ENCODE results near the gene DOCK9. TPM values are rescaled to one million over a fixed set of nuclear protein-coding genes. Genes with fewer than 3 reads are reported as not detected.

DOCK9 gene
- total and polyA plus RNA-seq, 2 experiments from 2014 or later: 8.5 to 57.7 TPM

GRCh38 chr13:98923641-98924397 lies 54.0 kb downstream of the DOCK9 start:
- DNase-seq (ENCODE audit: low spot score) (no peak), ATAC-seq (no peak)
- no peak overlapping the region for H3K4me3 Mint-ChIP-seq
- no peaks in the 10 kb centered on the region for H3K9me3 Mint-ChIP-seq
- Histone ChIP-seq H3K27ac (ENCODE audit: low read depth) (no peak overlapping the region), H3K9me2 (ENCODE audit: insufficient read depth) (no peaks in the 10 kb centered on the region), H2AFZ (no peak overlapping the region), H3K4me1 (ENCODE audit: insufficient read depth) (peaks cover 7% of the 10 kb centered on the region), H3K4me3 (no peak overlapping the region), H3K36me3 (ENCODE audit: insufficient read depth) (no peaks in the 10 kb centered on the region), H3F3A (replicated peaks; ENCODE audit: low read depth) (no peaks in the 10 kb centered on the region), H3K79me2 (replicated peaks; ENCODE audit: insufficient read depth) (no peaks in the 10 kb centered on the region), H3K27me3 (ENCODE audit: insufficient read depth) (no peaks in the 10 kb centered on the region), H4K20me1 (replicated peaks; ENCODE audit: insufficient read depth) (no peaks in the 10 kb centered on the region), H3K4me2 (no peak overlapping the region)
- TF ChIP-seq, protein P1, sequence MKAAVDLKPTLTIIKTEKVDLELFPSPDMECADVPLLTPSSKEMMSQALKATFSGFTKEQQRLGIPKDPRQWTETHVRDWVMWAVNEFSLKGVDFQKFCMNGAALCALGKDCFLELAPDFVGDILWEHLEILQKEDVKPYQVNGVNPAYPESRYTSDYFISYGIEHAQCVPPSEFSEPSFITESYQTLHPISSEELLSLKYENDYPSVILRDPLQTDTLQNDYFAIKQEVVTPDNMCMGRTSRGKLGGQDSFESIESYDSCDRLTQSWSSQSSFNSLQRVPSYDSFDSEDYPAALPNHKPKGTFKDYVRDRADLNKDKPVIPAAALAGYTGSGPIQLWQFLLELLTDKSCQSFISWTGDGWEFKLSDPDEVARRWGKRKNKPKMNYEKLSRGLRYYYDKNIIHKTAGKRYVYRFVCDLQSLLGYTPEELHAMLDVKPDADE (IDR thresholded peaks at IDR 0.05): no peak
- TF ChIP-seq EZH2 (IDR thresholded peaks at IDR 0.05; ENCODE audit: low read depth, unreplicated experiment): no peak
- no peak for TF ChIP-seq NANOG (IDR thresholded peaks at IDR 0.05; ENCODE audit: borderline replicate concordance)
- TF ChIP-seq JUNB (IDR thresholded peaks at IDR 0.05; ENCODE audit: unreplicated experiment): no peak
- no peak for TF ChIP-seq EZH2phosphoT487 (IDR thresholded peaks at IDR 0.05; ENCODE audit: unreplicated experiment)
- no peak for TF ChIP-seq ZNF114 (CRISPR knock-in tag; IDR thresholded peaks at IDR 0.05)
- no peak for TF ChIP-seq CREB1 (CRISPR knock-in tag; IDR thresholded peaks at IDR 0.05; ENCODE audit: low read depth)
- no peak for TF ChIP-seq REST (IDR thresholded peaks at IDR 0.05; ENCODE audit: unreplicated experiment)
- TF ChIP-seq, protein P2, sequence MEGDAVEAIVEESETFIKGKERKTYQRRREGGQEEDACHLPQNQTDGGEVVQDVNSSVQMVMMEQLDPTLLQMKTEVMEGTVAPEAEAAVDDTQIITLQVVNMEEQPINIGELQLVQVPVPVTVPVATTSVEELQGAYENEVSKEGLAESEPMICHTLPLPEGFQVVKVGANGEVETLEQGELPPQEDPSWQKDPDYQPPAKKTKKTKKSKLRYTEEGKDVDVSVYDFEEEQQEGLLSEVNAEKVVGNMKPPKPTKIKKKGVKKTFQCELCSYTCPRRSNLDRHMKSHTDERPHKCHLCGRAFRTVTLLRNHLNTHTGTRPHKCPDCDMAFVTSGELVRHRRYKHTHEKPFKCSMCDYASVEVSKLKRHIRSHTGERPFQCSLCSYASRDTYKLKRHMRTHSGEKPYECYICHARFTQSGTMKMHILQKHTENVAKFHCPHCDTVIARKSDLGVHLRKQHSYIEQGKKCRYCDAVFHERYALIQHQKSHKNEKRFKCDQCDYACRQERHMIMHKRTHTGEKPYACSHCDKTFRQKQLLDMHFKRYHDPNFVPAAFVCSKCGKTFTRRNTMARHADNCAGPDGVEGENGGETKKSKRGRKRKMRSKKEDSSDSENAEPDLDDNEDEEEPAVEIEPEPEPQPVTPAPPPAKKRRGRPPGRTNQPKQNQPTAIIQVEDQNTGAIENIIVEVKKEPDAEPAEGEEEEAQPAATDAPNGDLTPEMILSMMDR (conservative IDR thresholded peaks at IDR 0.05; ENCODE audit: low read depth in 2 of 2): no peak
- no peak for TF ChIP-seq ZNF462 (CRISPR knock-in tag; IDR thresholded peaks at IDR 0.05)
- no peak overlapping the region for H3K27ac Mint-ChIP-seq
- peaks cover 32% of the 10 kb centered on the region for H3K4me1 Mint-ChIP-seq
- H3K27me3 Mint-ChIP-seq (ENCODE audit: insufficient read depth, low read depth, poor library complexity): no peaks in the 10 kb centered on the region
- H3K36me3 Mint-ChIP-seq (ENCODE audit: low read depth): no peaks in the 10 kb centered on the region
